Choroid plexus epithelial cell (primary cell): ENCODE measurements around the gene ATXN2.
"Not testable (repeated sequence)": the region's sequence is repeated elsewhere in the genome, so short reads cannot be mapped to it uniquely, and the experiment has no call there.

Source experiments
- DNase-seq: peaks from one replicate; pipeline ENCODE4 v3.0.0-alpha.2; 2010; ENCODE audit warnings: low read depth
- H3K4me3 ChIP-seq: 2 replicates; pipeline ENCODE4 v1.5.1; 2011; ENCODE audit warnings: low read depth, mild to moderate bottlenecking, control low read depth, low read length, moderate library complexity
- CTCF ChIP-seq: conservative IDR thresholded peaks from 2 replicates; pipeline ENCODE4 v1.5.1; 2011; ENCODE audit warnings: low read depth, mild to moderate bottlenecking, control low read depth, inconsistent platforms, low read length, moderate library complexity

ATXN2 gene

GRCh38 chr12:111570084-111570961 is 28.8 kb downstream of the ATXN2 start:
- no peak for TF ChIP-seq CTCF
- DNase-seq, result peak; percentile 80

GRCh38 chr12:111569363-111570083 is 29.6 kb downstream of the ATXN2 start:
- TF ChIP-seq CTCF, result no peak
- no peak for DNase-seq
- no peak overlapping the region for H3K4me3 ChIP-seq

More at GRCh38 chr12:111570084-111570961, 28.8 kb downstream of the ATXN2 start:
- no peak overlapping the region for H3K4me3 ChIP-seq

- not testable (repeated sequence) for DNase-seq, H3K4me3 ChIP-seq
These were observed 38.3 kb downstream of the ATXN2 start for GRCh38 chr12:111560844-111561243.

- DNase-seq, result no peak
- no peak for TF ChIP-seq CTCF
- no peak overlapping the region for H3K4me3 ChIP-seq
These were observed 41.1 kb downstream of the ATXN2 start for GRCh38 chr12:111558107-111558376.

GRCh38 chr12:111557271-111558106 is 41.6 kb downstream of the ATXN2 start:
- H3K4me3 ChIP-seq, result no peak overlapping the region
- peak; percentile 30 for DNase-seq
- TF ChIP-seq CTCF, result no peak

GRCh38 chr12:111556676-111557075 is 42.4 kb downstream of the ATXN2 start:
- DNase-seq, result no peak
- no peak overlapping the region for H3K4me3 ChIP-seq
- TF ChIP-seq CTCF, result no peak

- not testable (repeated sequence) for DNase-seq, H3K4me3 ChIP-seq
These were observed 43.8 kb downstream of the ATXN2 start for GRCh38 chr12:111555313-111555712.
